ENCODE measurements around the gene ZNF791. TPM values are rescaled to one million over a fixed set of nuclear protein-coding genes. Genes with fewer than 3 reads are reported as not detected.
"Not testable (repeated sequence)": the region's sequence is repeated elsewhere in the genome, so short reads cannot be mapped to it uniquely, and the experiment has no call there.

Gene ZNF791
- 14.8 and 15.4 TPM in 2 replicates for total RNA-seq (2014; rRNA removed; shearing (Covaris generic))

DNA sequence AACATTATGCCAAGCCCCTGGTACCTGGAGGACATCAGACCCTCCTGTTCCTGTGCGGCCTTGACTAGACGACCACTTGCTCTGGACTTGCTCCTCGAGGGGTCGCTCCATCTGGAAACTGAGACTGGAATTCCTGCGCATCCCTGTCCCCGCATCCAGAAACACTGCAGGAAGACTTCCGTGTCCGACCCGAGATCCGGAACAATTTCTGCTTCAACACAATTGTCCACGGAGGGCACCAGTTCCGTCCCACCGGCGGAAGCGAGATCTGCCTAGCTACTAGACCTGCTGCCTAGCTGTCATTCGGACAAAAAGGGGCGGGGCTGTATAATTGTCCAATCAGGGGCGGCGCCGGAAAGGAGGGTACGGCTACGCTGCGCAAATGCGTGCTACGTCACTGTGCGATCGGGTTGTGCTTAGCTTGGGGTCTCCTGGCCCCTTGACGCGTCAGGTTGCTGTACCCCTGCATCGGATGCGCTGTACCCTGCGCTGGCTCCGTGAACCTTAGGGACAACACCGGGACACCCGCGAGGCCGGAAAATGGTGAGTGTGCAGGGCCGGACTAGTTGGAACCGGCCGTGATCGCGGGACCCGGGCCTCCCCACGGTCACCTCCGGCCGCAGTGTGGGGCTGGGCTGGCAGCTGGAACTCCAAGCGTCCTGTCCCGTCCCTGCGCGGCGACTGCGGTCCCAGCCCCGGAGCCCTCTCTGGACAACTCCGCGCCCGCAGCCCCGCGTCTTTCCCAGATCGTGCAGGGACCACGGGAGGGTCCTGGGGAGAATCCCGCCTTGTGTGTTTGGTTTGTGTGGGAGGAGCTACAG, at the start of gene ZNF791, which contains the start of gene ZNF490:
TSS of gene ZNF791 (plus strand) at position 381 of the 821 bp plus-strand sequence. CDS start at position 541, 160 bp downstream.
TSS of gene ZNF490 (minus strand) at position 274 of the 821 bp plus-strand sequence. CDS start at position 141, 133 bp downstream.
- Histone ChIP-seq H3K27ac (peak within 1 kb of the TSS; percentile 67), H3K9me3 (replicated peaks) (no peaks in the 10 kb centered on the region), H3K4me1 (replicated peaks) (no peaks in the 10 kb centered on the region), H3K27me3 (replicated peaks) (no peaks in the 10 kb centered on the region), H3K36me3 (peaks cover 42% of the 10 kb centered on the region), H3K4me3 (peak within 1 kb of the TSS; percentile 80)
- DNase-seq (ENCODE audit: low read depth in 1 of 2, low spot score in 2 of 2) = peak; percentile 93 to 99

- no peaks in the 10 kb centered on the region for H3K4me1 ChIP-seq (replicated peaks)
- peak; percentile 67 to 82 for DNase-seq (ENCODE audit: low read depth in 1 of 2, low spot score in 2 of 2)
- H3K27me3 ChIP-seq (replicated peaks) = no peaks in the 10 kb centered on the region
- H3K4me3 ChIP-seq = no peak overlapping the region
- no peak overlapping the region for H3K27ac ChIP-seq
- H3K9me3 ChIP-seq (replicated peaks) = no peaks in the 10 kb centered on the region
- no peaks in the 10 kb centered on the region for H3K36me3 ChIP-seq
These were observed 46.6 kb upstream of the ZNF791 start for GRCh38 chr19:12564016-12564664.

DNA sequence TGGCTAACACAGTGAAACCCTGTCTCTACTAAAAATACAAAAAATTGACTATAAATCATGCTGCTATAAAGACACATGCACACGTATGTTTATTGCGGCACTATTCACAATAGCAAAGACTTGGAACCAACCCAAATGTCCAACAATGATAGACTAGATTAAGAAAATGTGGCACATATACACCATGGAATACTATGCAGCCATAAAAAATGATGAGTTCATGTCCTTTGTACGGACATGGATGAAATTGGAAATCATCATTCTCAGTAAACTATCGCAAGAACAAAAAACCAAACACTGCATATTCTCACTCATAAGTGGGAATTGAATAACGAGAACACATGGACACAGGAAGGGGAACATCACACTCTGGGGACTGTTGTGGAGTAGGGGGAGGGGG, 44.3 kb upstream of the ZNF791 start:
- not testable (repeated sequence) for DNase-seq (ENCODE audit: low read depth in 1 of 2, low spot score in 2 of 2); H3K27me3 ChIP-seq (replicated peaks); H3K9me3 ChIP-seq (replicated peaks); H3K36me3 ChIP-seq; H3K4me3 ChIP-seq; H3K4me1 ChIP-seq (replicated peaks); H3K27ac ChIP-seq

DNA sequence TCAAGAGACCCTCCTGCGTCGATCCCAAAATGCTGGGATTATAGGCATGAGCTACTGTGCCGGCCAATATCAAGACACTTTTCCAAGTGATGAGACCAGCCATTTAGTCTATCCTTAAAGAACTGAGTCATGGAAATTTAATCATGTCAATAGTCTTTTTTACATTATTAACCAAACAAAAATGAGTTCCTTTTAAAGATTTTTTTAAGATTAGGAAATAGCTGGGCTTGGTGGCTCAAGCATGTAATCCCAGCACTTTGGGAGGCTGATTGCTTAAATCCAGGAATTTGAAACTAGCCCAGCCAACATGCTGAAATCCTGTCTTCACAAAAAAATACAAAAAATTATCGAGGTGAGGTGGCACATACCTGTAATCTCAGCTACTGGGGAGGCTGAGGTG, 42.8 kb upstream of the ZNF791 start:
- H3K4me1 ChIP-seq (replicated peaks) = no peaks in the 10 kb centered on the region
- H3K36me3 ChIP-seq = no peaks in the 10 kb centered on the region
- H3K4me3 ChIP-seq = no peak overlapping the region
- H3K27ac ChIP-seq = no peak overlapping the region
- 0 out of 2 replicates have a peak, but pooled peaks cover 2% of the 10 kb centered on the region for H3K9me3 ChIP-seq (replicated peaks)
- H3K27me3 ChIP-seq (replicated peaks) = no peaks in the 10 kb centered on the region
- no peak for DNase-seq (ENCODE audit: low read depth in 1 of 2, low spot score in 2 of 2)

DNA sequence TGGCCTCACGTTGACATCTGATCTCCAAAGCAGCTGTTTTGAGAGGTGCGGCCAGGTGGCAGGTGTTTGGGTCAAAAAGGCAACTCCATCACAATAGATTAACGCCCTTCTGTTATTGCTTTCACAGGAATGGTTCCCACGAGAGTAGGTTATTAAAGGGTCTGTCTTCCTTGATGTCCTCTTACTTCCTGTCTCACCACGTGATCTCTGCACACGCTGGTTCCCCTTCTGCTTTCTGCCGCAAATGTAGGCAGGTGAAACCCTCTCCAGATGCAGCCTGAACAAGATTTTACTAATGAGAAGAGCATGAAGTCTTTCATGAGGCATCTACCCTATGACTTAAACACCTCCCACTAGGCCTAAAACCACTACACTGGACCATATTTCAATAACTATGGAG, 36.7 kb upstream of the ZNF791 start:
- H3K36me3 ChIP-seq = peaks cover 11% of the 10 kb centered on the region; the same call in 1 of the 2 replicates
- no peaks in the 10 kb centered on the region for H3K27me3 ChIP-seq (replicated peaks)
- H3K9me3 ChIP-seq (replicated peaks) = 0 out of 2 replicates have a peak, but pooled peaks cover 11% of the 10 kb centered on the region
- H3K4me1 ChIP-seq (replicated peaks) = no peaks in the 10 kb centered on the region
- no peak for DNase-seq (ENCODE audit: low read depth in 1 of 2, low spot score in 2 of 2)
- H3K27ac ChIP-seq = no peak overlapping the region
- no peak overlapping the region for H3K4me3 ChIP-seq

- H3K9me3 ChIP-seq (replicated peaks) = peaks cover 35% of the 10 kb centered on the region
- H3K36me3 ChIP-seq = peaks cover 42% of the 10 kb centered on the region
- H3K27me3 ChIP-seq (replicated peaks) = no peaks in the 10 kb centered on the region
- no peak overlapping the region for H3K27ac ChIP-seq
- no peak for DNase-seq (ENCODE audit: low read depth in 1 of 2, low spot score in 2 of 2)
- H3K4me3 ChIP-seq = no peak overlapping the region
- H3K4me1 ChIP-seq (replicated peaks) = no peaks in the 10 kb centered on the region
These were observed 32.1 kb upstream of the ZNF791 start for GRCh38 chr19:12578641-12579040.

- DNase-seq (ENCODE audit: low read depth in 1 of 2, low spot score in 2 of 2) = peak in 1 of 2 experiments; percentile 37
These were observed 30.5 kb upstream of the ZNF791 start for GRCh38 chr19:12580180-12580694.

GRCh38 chr19:12581100-12581499, 29.6 kb upstream of the ZNF791 start:
- H3K4me1 ChIP-seq (replicated peaks) = no peaks in the 10 kb centered on the region
- H3K27ac ChIP-seq = no peak overlapping the region
- H3K9me3 ChIP-seq (replicated peaks) = peaks cover 32% of the 10 kb centered on the region
- peak in 1 of 2 experiments; percentile 2 for DNase-seq (ENCODE audit: low read depth in 1 of 2, low spot score in 2 of 2)
- H3K36me3 ChIP-seq = peaks cover 42% of the 10 kb centered on the region
- no peak overlapping the region for H3K4me3 ChIP-seq
- no peaks in the 10 kb centered on the region for H3K27me3 ChIP-seq (replicated peaks)

More at GRCh38 chr19:12580180-12580694, 30.5 kb upstream of the ZNF791 start:
- Histone ChIP-seq H3K4me1 (replicated peaks) (no peaks in the 10 kb centered on the region), H3K4me3 (no peak overlapping the region), H3K27me3 (replicated peaks) (no peaks in the 10 kb centered on the region), H3K9me3 (replicated peaks) (peaks cover 32% of the 10 kb centered on the region), H3K27ac (no peak overlapping the region), H3K36me3 (peaks cover 42% of the 10 kb centered on the region)

GRCh38 chr19:12596485-12596884, 14.2 kb upstream of the ZNF791 start:
- no peaks in the 10 kb centered on the region for H3K4me1 ChIP-seq (replicated peaks)
- no peak overlapping the region for H3K27ac ChIP-seq
- H3K4me3 ChIP-seq = no peak overlapping the region
- no peak for DNase-seq (ENCODE audit: low read depth in 1 of 2, low spot score in 2 of 2)
- H3K9me3 ChIP-seq (replicated peaks) = peaks cover 3% of the 10 kb centered on the region; the same call in 1 of the 2 replicates
- no peaks in the 10 kb centered on the region for H3K27me3 ChIP-seq (replicated peaks)
- 0 out of 2 replicates have a peak, but pooled peaks cover 3% of the 10 kb centered on the region for H3K36me3 ChIP-seq

GRCh38 chr19:12596927-12597548, 13.7 kb upstream of the ZNF791 start:
- no peak for DNase-seq (ENCODE audit: low read depth in 1 of 2, low spot score in 2 of 2)
- Histone ChIP-seq H3K27me3 (replicated peaks) (no peaks in the 10 kb centered on the region), H3K4me3 (no peak overlapping the region), H3K27ac (no peak overlapping the region), H3K36me3 (0 out of 2 replicates have a peak, but pooled peaks cover 3% of the 10 kb centered on the region), H3K4me1 (replicated peaks) (no peaks in the 10 kb centered on the region), H3K9me3 (replicated peaks) (peaks cover 3% of the 10 kb centered on the region; the same call in 1 of the 2 replicates)

GRCh38 chr19:12597594-12597993, 13.1 kb upstream of the ZNF791 start:
- H3K4me1 ChIP-seq (replicated peaks) = no peaks in the 10 kb centered on the region
- 0 out of 2 replicates have a peak, but pooled peaks cover 3% of the 10 kb centered on the region for H3K36me3 ChIP-seq
- DNase-seq (ENCODE audit: low read depth in 1 of 2, low spot score in 2 of 2) = no peak
- peaks cover 3% of the 10 kb centered on the region; the same call in 1 of the 2 replicates for H3K9me3 ChIP-seq (replicated peaks)
- H3K4me3 ChIP-seq = no peak overlapping the region
- H3K27me3 ChIP-seq (replicated peaks) = no peaks in the 10 kb centered on the region
- H3K27ac ChIP-seq = no peak overlapping the region

- Histone ChIP-seq H3K27ac (no peak overlapping the region), H3K9me3 (replicated peaks) (no peaks in the 10 kb centered on the region), H3K27me3 (replicated peaks) (no peaks in the 10 kb centered on the region), H3K36me3 (peaks cover 5% of the 10 kb centered on the region), H3K4me1 (replicated peaks) (no peaks in the 10 kb centered on the region), H3K4me3 (no peak overlapping the region)
- no peak for DNase-seq (ENCODE audit: low read depth in 1 of 2, low spot score in 2 of 2)
These were observed 7.0 kb upstream of the ZNF791 start for GRCh38 chr19:12603714-12604113.

DNA sequence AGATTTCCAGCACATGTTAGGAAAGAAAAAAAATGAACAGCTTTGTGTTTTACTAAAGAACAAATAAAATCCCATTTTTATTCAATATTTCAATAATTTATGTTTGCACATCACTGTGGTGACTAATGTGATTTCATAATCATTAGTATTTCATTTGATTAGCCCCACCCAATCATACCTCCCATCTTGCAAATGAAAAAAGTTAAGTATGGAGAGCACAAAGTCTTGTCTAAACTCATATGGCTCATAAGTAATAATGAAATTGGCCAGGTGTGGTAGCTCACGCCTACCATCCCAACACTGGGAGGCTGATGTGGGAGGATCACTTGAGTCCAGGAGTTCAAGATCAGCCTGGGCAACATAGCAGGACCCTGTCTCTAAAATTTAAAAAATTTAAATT, 3.9 kb upstream of the ZNF791 start:
- Histone ChIP-seq H3K36me3 (peaks cover 14% of the 10 kb centered on the region), H3K4me3 (no peak overlapping the region), H3K4me1 (replicated peaks) (no peaks in the 10 kb centered on the region), H3K27me3 (replicated peaks) (no peaks in the 10 kb centered on the region), H3K27ac (no peak overlapping the region), H3K9me3 (replicated peaks) (no peaks in the 10 kb centered on the region)
- no peak for DNase-seq (ENCODE audit: low read depth in 1 of 2, low spot score in 2 of 2)

All from SJSA1 (cell line).